HUES64 (cell line): Measurements from ENCODE around the gene LCN10. TPM values are rescaled to one million over a fixed set of nuclear protein-coding genes. Genes with fewer than 3 reads are reported as not detected.
"Not testable (repeated sequence)": the region's sequence is repeated elsewhere in the genome, so short reads cannot be mapped to it uniquely, and the experiment has no call there.

Experiments used
- H3K27ac ChIP-seq: 2 replicates; pipeline ENCODE4 v1.7.0; 2013; ENCODE audit warnings: low read depth, low read length, inconsistent platforms
- H3K27me3 ChIP-seq: 2 replicates; pipeline ENCODE4 v1.6.1; 2013; ENCODE audit warnings: mild to moderate bottlenecking, low read length; ENCODE audit not compliant: insufficient read depth
- H3K36me3 ChIP-seq: 2 replicates; pipeline ENCODE4 v1.6.1; 2013; ENCODE audit warnings: mild to moderate bottlenecking, low read length; ENCODE audit not compliant: insufficient read depth
- H3K4me1 ChIP-seq: 2 replicates; pipeline ENCODE4 v1.6.1; 2013; ENCODE audit warnings: mild to moderate bottlenecking, low read length, moderate library complexity; ENCODE audit not compliant: insufficient read depth
- H3K4me3 ChIP-seq: 2 replicates; pipeline ENCODE4 v1.5.1; 2013; ENCODE audit warnings: mild to moderate bottlenecking, low read length, moderate library complexity
- H3K9ac ChIP-seq: 2 replicates; pipeline ENCODE4 v1.6.1; 2013; ENCODE audit warnings: mild to moderate bottlenecking, low read depth, low read length
- H3K9me3 ChIP-seq: 2 replicates; pipeline ENCODE4 v1.6.1; 2013; ENCODE audit warnings: low read depth, low read length; ENCODE audit not compliant: insufficient read depth
- WGBS: fragments of 150-250, 120-280 bp; methylation state at CpG from one replicate; pipeline ENCODE4 v1.1.7; 2013; ENCODE audit warnings: missing lambda C conversion rate; 5-methylcytosine and 5-hydroxymethylcytosine counted together
- polyA plus RNA-seq, 2 experiments: library from polyadenylated mRNA; stranded (reverse); fragments of 50-300 nt; gene quantifications; one replicate each; pipeline ENCODE4 v1.2.3, GENCODE V29; 2013

The LCN10 gene
- polyA plus RNA-seq (2013, experiment 1 of 2), result 0.55 TPM
- polyA plus RNA-seq (2013, experiment 2 of 2), result 0.32 TPM

DNA sequence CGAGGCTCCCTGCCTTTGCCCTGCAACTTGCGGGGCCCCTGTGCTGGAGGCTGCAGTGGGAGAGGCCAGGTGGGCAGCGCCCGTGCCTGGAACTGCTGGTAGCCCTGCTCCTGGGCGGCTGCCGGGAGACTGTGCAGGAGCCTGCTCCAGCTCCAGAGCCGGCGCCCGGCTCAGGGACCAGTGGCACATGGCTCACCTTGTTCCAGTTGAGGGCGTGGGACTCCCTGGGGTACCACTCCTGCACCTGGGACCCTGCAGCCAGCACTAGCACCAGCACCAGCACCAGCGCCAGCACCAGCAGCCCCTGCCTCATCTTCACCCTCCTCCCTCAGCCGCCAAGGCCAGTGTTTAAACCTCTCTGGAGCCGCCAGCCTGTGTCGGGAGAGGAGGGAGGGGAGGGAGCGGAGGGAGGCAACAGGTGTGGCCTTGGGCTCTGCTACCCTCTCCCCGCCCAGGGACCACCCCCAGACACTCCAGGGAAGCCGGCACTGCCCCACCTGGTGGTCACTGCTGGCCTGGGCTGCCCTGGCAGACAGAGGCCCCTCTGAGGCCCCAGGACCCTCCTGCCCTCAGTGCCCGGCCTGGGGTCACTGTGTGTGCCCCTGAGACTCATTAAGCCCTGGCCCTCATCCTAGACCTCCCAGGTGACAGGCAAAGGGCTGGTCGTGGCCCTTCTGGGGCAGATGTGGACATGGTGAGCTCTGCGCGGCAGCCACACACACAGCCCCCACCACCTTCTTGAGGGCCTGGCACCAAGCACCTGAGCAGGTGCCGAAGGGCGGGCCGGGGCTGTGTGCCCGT is at the start of gene LCN10:
Gene LCN10, minus strand, starts transcription at position 350 of the 801 bp plus-strand sequence. Its CDS starts 37 bp downstream, at position 313.
- H3K4me1 ChIP-seq, result no peaks in the 10 kb centered on the region
- no peak within 1 kb of the TSS for H3K9ac ChIP-seq
- no peaks in the 10 kb centered on the region for H3K36me3 ChIP-seq
- H3K4me3 ChIP-seq, result 0 out of 2 replicates have a peak within 1 kb of the TSS, but pooled peaks have one; percentile 21
- H3K9me3 ChIP-seq, result no peaks in the 10 kb centered on the region
- 77% methylated on average over 21 of the region's 25 CpGs for WGBS
- no peak within 1 kb of the TSS for H3K27ac ChIP-seq
- H3K27me3 ChIP-seq, result no peaks in the 10 kb centered on the region

DNA sequence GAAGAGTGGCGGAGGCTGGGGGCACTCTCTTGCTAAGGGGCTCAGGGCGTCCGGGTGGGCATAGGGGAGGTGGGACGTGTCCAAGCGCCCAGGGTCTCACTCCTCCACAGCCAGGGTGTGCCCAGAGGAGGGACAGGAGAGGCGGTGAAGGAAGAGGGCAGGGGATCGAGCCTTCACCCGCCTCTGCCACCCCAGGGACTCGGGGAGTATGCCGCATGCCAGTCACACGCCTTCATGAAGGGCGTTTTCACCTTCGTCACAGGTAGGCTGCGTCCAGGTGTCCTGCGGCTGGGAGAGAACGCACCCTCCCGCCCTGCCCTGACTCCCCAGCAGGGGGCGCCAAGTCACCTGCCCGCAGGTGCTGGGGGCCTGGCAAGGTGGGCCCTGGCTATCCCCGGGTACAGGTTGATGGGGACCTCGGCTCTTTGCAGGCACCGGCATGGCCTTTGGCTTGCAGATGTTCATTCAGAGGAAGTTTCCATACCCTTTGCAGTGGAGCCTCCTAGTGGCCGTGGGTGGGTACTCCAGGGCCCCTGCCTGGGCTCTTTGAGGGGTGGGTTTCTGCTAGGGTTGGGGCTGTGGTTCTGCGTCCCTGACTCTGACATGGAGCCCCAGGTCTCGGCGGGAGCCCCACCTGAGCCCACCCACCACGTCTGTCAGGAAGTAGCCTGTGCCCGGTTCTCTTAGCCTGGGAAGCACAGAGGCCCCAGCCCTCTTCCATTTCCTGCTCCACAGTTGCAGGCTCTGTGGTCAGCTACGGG is 49.0 kb upstream of the LCN10 start:
- Histone ChIP-seq H3K4me1 (peaks cover 12% of the 10 kb centered on the region), H3K9ac (peak overlapping the region; percentile 62)

DNA sequence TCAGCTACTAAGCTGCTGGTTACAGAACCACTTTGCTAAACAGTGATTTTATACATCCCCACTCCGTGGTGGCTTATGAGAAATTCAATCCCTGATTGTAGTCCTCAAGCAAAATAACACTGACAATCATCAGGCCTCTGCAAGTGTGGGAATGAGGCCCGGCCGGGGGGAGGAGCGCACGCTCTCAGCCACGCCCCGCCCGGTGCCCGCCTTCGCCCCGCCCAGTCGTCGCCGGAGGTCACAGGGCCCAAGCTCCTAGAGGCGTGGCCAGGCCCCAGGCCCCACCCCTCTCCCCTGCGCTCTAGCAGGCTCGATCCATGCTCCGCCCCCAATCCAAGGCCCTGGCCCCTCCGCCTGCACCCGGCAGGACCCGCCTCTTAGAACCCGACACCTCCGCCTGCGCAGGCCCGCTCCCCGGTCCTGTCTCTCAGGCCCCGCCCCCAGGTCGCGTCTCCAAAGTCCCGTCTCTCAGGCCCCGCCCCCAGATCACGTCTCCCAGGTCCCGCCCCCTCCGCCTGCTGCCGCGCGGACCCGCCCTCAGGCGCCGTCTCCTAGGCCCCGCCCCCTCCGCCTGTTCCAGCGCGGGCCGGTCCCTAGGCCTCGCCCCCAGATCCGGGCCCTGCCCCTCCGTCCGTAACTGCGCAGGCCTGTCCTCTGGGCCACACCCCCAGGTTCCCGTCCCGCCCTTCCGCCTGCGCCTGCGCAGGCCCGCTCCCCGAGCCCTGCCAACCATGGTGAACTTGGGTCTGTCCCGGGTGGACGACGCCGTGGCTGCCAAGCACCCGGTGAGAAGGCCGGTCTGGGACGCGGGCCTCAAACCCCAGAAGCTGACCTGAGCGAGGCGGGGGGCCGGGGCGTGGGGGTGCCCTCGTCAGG is 48.1 kb upstream of the LCN10 start, which contains the start of gene TMEM141:
Gene TMEM141, plus strand, starts transcription at position 705 of the 876 bp plus-strand sequence. Its CDS starts 27 bp downstream, at position 732.
- H3K9me3 ChIP-seq, result no peaks in the 10 kb centered on the region
- H3K4me1 ChIP-seq, result peaks cover 5% of the 10 kb centered on the region; the same call in 1 of the 2 replicates
- peaks cover 4% of the 10 kb centered on the region; the same call in 1 of the 2 replicates for H3K36me3 ChIP-seq
- H3K27ac ChIP-seq, result peak within 1 kb of the TSS; percentile 69; the same call in 1 of the 2 replicates
- peak within 1 kb of the TSS; percentile 81 for H3K4me3 ChIP-seq
- WGBS, result under 1% methylated on average over 70 of the region's 70 CpGs
- H3K9ac ChIP-seq, result peak within 1 kb of the TSS; percentile 62
- no peaks in the 10 kb centered on the region; the same call in 1 of the 2 replicates for H3K27me3 ChIP-seq

More for the DNA sequence above, 49.0 kb upstream of the LCN10 start:
- peak overlapping the region; percentile 69; the same call in 1 of the 2 replicates for H3K27ac ChIP-seq
- WGBS, result 17% methylated on average over 29 of the region's 29 CpGs
- H3K36me3 ChIP-seq, result peaks cover 4% of the 10 kb centered on the region; the same call in 1 of the 2 replicates
- H3K9me3 ChIP-seq, result no peaks in the 10 kb centered on the region
- H3K27me3 ChIP-seq, result no peaks in the 10 kb centered on the region; the same call in 1 of the 2 replicates
- H3K4me3 ChIP-seq, result peak overlapping the region; percentile 81

DNA sequence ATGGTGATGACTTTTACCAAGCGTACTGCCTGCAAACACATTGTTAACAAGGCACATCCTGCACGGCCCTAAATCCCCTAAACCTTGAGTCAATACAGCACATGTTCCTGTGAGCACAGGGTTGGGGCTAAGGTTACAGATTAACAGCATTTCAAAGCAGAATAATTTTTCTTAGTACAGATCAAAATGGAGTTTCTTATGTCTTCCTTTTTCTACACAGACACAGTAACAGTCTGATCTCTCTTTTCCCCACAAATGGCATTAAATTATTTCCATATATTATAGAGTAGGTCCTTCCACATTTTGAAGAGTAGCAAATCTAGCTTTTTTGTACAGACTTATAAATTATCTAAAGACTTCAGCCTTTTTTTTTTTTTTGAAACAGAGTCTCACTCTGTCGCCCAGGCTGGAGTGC is 46.8 kb upstream of the LCN10 start:
- Histone ChIP-seq H3K9me3 (no peaks in the 10 kb centered on the region), H3K9ac (no peak overlapping the region), H3K4me3 (no peak overlapping the region), H3K27ac (peak overlapping the region; percentile 56; the same call in 1 of the 2 replicates), H3K27me3 (no peaks in the 10 kb centered on the region; the same call in 1 of the 2 replicates), H3K36me3 (peaks cover 4% of the 10 kb centered on the region; the same call in 1 of the 2 replicates), H3K4me1 (peaks cover 5% of the 10 kb centered on the region; the same call in 1 of the 2 replicates)
- 70% methylated on average over 3 of the region's 3 CpGs for WGBS

DNA sequence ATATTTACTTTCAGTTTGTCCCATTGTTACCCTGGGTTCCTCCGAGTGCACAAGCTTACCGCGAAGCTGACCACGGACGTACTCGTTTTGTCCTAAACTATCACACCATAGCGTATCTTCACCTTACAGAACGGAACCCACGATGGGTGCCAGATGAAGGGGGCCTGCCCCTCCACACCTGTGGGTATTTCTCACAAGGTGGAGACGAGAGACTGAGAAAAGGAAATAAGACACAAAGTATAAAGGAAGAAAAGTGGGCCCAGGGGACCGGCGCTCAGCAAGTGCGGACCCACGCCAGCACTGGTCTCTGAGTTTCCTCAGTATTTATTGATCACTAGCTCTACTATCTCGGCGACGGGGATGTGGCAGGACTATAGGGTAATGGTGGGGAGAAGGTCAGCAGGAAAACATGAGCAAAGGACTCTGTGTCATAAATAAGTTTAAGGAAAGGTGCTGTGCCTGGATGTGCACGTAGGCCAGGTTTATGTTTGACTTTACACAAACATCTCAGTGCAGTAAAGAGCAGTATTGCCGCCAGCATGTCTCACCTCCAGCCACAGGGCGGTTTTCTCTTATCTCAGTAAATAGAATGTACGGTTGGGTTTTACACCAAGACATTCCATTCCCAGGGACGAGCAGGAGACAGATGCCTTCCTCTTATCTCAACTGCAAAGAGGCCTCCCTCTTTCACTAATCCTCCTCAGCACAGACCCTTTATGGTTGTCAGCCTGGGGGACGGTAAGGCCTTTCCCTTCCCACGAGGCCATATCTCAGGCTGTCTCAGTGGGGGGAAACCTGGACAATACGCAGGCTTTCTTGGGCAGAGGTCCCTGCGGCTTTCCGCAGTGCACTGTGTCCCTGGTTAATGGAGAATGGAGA is 46.1 kb upstream of the LCN10 start:
- not testable (repeated sequence) for H3K9ac ChIP-seq, H3K4me3 ChIP-seq, H3K36me3 ChIP-seq, H3K4me1 ChIP-seq, H3K9me3 ChIP-seq, H3K27me3 ChIP-seq
- H3K27ac ChIP-seq, result peak overlapping the region; percentile 74; the same call in 1 of the 2 replicates
- 87% methylated on average over 26 of the region's 27 CpGs for WGBS

DNA sequence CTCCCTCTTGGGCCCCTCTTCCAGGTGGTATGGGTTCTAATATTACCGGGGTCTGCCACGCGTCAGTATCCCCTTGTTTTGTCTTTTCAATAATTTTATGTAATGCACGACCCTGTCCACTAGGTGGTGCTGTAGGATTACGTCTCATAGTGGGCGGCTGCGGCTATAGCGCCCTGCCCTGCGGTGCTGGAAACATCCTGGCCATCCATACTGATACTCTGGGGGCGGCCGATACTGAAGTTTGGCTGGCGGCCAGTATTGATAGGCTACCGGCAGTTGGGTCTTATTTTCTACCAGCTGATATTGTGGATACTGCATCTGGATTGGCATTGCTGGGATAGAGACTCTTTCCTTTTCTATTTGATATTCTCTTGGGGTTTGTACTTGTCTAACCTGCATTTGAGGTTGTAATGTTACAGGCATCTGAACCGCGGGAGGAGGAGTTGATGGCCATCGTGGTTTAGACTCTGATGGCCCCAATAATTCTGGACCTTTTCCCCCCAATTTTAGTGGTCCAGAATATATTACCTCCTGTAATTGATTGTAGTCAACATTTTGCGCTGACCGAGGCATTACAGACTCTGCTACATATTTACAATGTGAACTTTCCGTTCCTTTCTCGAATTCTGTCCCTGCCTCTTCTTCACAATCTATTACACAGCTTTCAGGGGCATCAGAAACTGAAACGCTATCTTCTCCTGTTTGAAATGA is 45.1 kb upstream of the LCN10 start:
- H3K4me1 ChIP-seq, result peaks cover 5% of the 10 kb centered on the region; the same call in 1 of the 2 replicates
- WGBS, result 36% methylated on average over 21 of the region's 21 CpGs

DNA sequence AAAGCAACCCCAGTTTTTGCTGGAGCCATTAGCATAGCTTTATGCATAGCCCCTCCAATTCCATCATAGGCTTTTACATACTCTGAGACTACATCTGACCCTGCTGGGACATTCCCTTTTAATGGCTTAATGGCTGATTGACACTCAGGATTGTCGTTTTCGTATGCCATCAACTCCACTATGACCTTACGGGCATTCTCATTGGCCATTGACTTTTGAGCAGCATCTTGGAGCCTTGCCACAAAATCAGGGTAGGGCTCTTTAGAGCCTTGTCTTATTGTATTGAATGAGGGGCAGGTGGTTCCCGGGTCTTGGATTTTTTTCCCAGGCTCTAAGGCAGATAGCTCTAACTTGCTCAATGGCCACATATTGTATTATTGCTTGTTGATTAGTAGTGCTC is 44.2 kb upstream of the LCN10 start:
- H3K9ac ChIP-seq, H3K4me1 ChIP-seq, H3K4me3 ChIP-seq, H3K9me3 ChIP-seq, H3K27me3 ChIP-seq, H3K27ac ChIP-seq, H3K36me3 ChIP-seq: not testable (repeated sequence)
- WGBS, result 71% methylated on average over 4 of the region's 4 CpGs

More for the DNA sequence above, 45.1 kb upstream of the LCN10 start:
- H3K4me3 ChIP-seq, result no peak overlapping the region
- no peaks in the 10 kb centered on the region; the same call in 1 of the 2 replicates for H3K27me3 ChIP-seq
- peak overlapping the region; percentile 74; the same call in 1 of the 2 replicates for H3K27ac ChIP-seq
- H3K9ac ChIP-seq, result no peak overlapping the region
- H3K9me3 ChIP-seq, result no peaks in the 10 kb centered on the region
- H3K36me3 ChIP-seq, result no peaks in the 10 kb centered on the region; the same call in 1 of the 2 replicates

DNA sequence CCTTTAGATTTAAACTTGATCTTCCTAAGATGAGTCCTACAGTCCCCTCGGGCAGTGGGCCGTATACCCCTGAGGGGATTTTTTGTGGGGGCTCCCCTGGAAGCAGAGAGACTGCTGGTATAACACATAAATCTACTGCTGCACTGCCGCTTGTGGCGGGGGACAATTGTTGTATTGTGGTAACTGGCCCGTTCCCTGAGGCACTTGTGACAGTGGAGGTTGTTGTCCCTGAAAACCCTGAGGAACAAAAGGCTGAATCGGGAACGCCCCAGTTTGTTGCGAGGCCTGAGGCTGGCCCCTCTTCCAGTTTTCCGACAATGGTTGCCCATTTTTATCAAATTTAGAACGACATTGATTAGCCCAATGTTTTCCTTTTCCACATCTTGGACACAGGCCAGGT is 43.7 kb upstream of the LCN10 start:
- H3K4me1 ChIP-seq, result peaks cover 5% of the 10 kb centered on the region; the same call in 1 of the 2 replicates
- H3K36me3 ChIP-seq, result no peaks in the 10 kb centered on the region
- no peaks in the 10 kb centered on the region for H3K9me3 ChIP-seq
- no peak overlapping the region for H3K4me3 ChIP-seq
- no peak overlapping the region for H3K9ac ChIP-seq
- H3K27me3 ChIP-seq, result no peaks in the 10 kb centered on the region; the same call in 1 of the 2 replicates
- H3K27ac ChIP-seq, result no peak overlapping the region
- 79% methylated on average over 10 of the region's 10 CpGs for WGBS

DNA sequence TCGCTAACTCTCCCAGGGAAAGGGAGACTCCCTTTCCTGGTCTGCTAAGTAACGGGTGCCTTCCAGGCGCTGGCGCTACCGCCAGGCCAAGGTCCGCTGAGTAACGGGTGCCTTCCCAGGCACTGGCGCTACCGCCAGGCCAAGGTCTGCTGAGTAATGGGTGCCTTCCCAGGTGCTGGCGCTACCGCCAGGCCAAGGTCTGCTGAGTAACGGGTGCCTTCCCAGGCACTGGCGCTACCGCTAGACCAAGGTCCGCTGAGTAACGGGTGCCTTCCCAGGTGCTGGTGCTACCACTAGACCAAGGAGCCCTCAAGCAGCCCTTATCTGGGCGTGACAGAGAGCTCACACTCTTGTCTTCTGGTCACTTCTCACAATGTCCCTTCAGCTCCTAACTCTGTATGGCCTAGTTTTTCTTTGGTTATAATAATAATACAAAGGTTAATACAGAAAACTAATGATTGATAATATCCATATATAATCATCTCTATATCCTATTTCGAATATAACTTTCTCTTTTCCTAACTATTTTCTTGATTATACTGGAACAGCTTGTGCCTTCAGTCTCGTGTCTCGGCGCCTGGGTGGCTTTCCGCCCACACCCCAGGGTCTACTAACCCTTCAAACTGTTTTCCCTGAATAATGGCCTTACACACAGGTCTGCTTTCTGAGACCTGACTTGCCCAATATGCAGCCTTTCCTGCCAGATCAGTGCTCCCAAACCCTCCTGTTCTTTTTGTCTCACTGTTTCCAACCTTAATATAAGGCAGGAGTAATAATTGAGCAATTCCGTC is 43.0 kb upstream of the LCN10 start:
- not testable (repeated sequence) for H3K4me3 ChIP-seq, H3K9me3 ChIP-seq, H3K27me3 ChIP-seq, H3K4me1 ChIP-seq, H3K36me3 ChIP-seq, H3K9ac ChIP-seq, H3K27ac ChIP-seq
- 93% methylated on average over 23 of the region's 23 CpGs for WGBS
